Thymus (tissue), 11 donors: ENCODE data around the gene SMCP. TPM values are rescaled to one million over a fixed set of nuclear protein-coding genes. Genes with fewer than 3 reads are reported as not detected.

Source experiments
- DNase-seq, 9 donors: peaks; one replicate each; pipeline ENCODE4 v3.0.0-alpha.2; 2013; ENCODE audit warnings: low spot score in 9 of 9, low read depth in 6 of 9, missing footprints in 1 of 9
- H3K27ac ChIP-seq, 2 donors: one replicate each; pipeline ENCODE4 v1.5.1; 2013; ENCODE audit warnings: control low read depth in 1 of 2, low read depth in 1 of 2, low read length in 1 of 2, mild to moderate bottlenecking in 1 of 2, moderate library complexity in 1 of 2
- H3K27me3 ChIP-seq, 2 donors: one replicate each; pipeline ENCODE4 v1.5.1; 2013; ENCODE audit warnings: low read length in 1 of 2; ENCODE audit not compliant: control insufficient read depth in 2 of 2, insufficient read depth in 1 of 2
- H3K36me3 ChIP-seq, 2 donors: one replicate each; pipeline ENCODE4 v1.5.1; 2013; ENCODE audit warnings: low read length in 1 of 2, mild to moderate bottlenecking in 1 of 2, moderate library complexity in 1 of 2; ENCODE audit not compliant: control insufficient read depth in 2 of 2, insufficient read depth in 2 of 2
- H3K4me1 ChIP-seq, 2 donors: one replicate each; pipeline ENCODE4 v1.5.1; 2013; ENCODE audit warnings: low read length in 2 of 2; ENCODE audit not compliant: control insufficient read depth in 2 of 2, insufficient read depth in 2 of 2
- H3K4me3 ChIP-seq, 2 donors: one replicate each; pipeline ENCODE4 v1.5.1; 2013; ENCODE audit warnings: low read length in 2 of 2, control low read depth in 1 of 2, mild to moderate bottlenecking in 1 of 2
- H3K9me3 ChIP-seq, 2 donors: one replicate each; pipeline ENCODE4 v1.5.1; 2013; ENCODE audit warnings: low read length in 1 of 2, mild to moderate bottlenecking in 1 of 2; ENCODE audit not compliant: control insufficient read depth in 2 of 2, insufficient read depth in 1 of 2
- WGBS: extraction: QIAGEN DNeasy Blood & Tissue Kit; methylation state at CpG from one replicate; pipeline ENCODE4 v1.1.7; 2013; 5-methylcytosine and 5-hydroxymethylcytosine counted together
- polyA plus RNA-seq: library from polyadenylated mRNA; stranded (reverse); fragments of 200-250 nt; gene quantifications from one replicate; pipeline ENCODE4 v1.2.3, GENCODE V29; 2013
- total RNA-seq: library from RNA; stranded (reverse); fragments of 120-200 nt; gene quantifications from one replicate; pipeline ENCODE4 v1.2.4, GENCODE V29; 2013
- donor health status: healthy.

Gene SMCP
- total and polyA plus RNA-seq, 2 donors: 0.30 TPM; not detected in 1

DNA sequence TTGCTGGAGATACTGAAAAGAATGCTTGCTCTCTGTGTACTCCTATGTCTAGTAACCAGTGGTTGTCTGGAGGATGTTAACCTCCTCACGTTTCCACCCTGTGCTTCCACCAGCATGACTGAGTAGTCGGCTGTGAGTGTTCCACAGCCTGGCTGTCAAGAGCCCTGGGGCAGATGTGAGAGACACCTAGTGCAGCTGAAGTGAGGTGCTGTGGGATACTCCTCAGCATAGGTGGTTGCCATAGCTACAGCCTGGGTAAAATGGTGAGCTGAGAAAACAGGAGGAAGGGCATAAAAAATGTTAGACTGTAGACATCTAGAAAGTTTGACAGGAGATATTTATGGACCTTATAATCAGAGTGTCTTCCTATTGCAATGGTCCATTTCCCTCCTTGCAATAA lies 46.1 kb downstream of the SMCP start:
- WGBS: 69% methylated on average over 2 of the region's 2 CpGs

DNA sequence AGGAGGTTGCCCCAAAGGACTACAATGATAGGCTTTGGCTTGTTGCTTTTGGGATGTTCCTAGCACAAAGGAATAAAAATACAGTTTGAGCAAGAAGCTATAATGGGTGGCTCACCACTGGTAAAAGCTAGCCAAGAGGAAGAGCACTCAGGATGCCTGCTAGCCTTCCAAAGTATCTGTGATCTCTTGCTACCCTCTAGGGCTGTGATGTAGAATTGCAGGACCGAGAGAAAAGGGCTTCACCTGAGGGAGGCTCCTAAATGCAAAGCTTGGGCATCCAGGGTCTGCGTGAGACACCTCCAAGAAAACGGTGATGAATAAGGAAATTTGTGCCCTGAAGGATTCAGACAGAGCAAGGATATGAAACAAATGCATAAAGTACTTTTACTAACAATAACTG lies 48.0 kb downstream of the SMCP start:
- no peaks in the 10 kb centered on the region for H3K4me1 ChIP-seq
- H3K9me3 ChIP-seq: no peaks in the 10 kb centered on the region
- 68% methylated on average over 3 of the region's 3 CpGs for WGBS
- no peaks in the 10 kb centered on the region for H3K36me3 ChIP-seq
- DNase-seq: no peak
- H3K4me3 ChIP-seq: no peak overlapping the region
- no peak overlapping the region for H3K27ac ChIP-seq
- H3K27me3 ChIP-seq: no peaks in the 10 kb centered on the region

More for the DNA sequence above, 46.1 kb downstream of the SMCP start:
- no peaks in the 10 kb centered on the region for H3K9me3 ChIP-seq
- H3K4me3 ChIP-seq: no peak overlapping the region
- H3K36me3 ChIP-seq: no peaks in the 10 kb centered on the region
- no peak overlapping the region for H3K27ac ChIP-seq
- no peak for DNase-seq
- H3K4me1 ChIP-seq: no peaks in the 10 kb centered on the region
- H3K27me3 ChIP-seq: no peaks in the 10 kb centered on the region

DNA sequence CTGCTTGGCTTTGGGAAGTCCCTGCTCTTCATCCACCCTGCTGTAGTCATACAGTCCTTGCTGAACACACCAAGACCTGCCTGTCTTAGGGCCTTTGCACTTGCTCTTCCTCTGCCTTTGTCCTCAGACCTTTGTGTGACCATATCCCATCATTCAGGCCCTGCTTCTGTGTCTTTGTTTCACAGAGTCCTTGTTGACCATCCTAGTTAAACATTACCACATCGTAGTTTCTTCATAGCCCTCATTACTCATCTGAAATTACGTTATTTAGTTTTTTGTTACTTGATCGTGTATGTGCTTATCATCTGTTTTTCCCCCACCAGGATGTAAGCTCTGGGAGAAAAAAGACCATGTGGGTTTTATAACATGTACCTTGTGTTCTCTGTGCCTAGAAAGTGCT lies 50.5 kb downstream of the SMCP start:
- DNase-seq: no peak
- Histone ChIP-seq H3K4me3 (no peak overlapping the region), H3K36me3 (no peaks in the 10 kb centered on the region), H3K4me1 (no peaks in the 10 kb centered on the region), H3K9me3 (no peaks in the 10 kb centered on the region), H3K27me3 (no peaks in the 10 kb centered on the region), H3K27ac (no peak overlapping the region)
- 92% methylated on average over 3 of the region's 3 CpGs for WGBS

DNA sequence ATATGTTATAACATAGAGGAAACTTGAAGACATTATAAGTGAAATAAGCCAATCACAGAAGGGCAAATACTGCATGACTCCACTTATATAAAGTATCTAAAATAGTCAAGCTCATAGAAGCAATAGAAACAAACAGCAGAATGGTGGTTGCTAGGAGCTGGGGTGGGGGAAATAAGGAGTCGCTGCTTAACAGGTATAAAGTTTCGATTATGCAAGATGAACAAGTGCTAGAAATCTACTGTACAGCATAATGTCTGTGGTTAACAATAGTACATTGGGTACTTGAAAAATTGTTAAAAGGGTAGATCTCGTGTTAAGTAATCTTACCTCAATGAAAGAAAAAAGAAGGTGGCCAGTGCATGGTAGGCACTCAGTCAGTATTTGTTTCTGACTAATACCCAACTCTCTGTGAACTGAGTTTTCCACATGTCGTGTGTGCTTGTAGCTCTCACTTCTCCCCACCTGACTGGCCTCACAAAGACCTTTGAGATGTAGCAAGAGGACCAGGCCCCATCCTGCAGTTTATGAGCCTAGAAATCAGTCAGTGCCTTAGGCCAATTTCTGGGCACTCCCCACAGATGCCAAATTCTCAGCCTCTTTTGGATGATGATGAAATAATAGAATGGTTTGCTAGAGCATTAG lies 54.2 kb downstream of the SMCP start:
- Histone ChIP-seq H3K27me3 (no peaks in the 10 kb centered on the region), H3K9me3 (no peaks in the 10 kb centered on the region), H3K4me1 (no peaks in the 10 kb centered on the region), H3K4me3 (no peak overlapping the region), H3K36me3 (no peaks in the 10 kb centered on the region), H3K27ac (no peak overlapping the region)
- no peak for DNase-seq
- 85% methylated on average over 4 of the region's 4 CpGs for WGBS

DNA sequence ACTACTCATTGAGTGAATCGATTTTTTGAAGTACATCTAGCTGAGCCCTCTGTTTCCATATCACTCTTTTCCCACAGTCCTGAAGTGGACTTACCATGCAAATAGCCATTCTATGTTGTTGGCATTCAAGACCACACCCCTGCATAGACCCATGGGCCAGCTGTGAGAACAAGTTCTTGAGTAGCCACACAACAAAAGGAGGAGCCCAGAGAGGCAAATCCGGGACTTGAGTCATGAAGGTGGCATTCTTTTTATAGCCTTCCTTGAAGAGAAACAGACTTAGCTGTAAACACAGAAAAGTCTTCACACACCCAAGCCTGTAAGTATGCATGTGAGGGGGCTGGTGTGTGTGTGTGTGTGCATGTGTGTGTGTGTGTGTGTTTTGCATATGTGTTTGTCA lies 55.1 kb downstream of the SMCP start:
- no peaks in the 10 kb centered on the region for H3K36me3 ChIP-seq
- no peaks in the 10 kb centered on the region for H3K4me1 ChIP-seq
- H3K4me3 ChIP-seq: no peak overlapping the region
- no peaks in the 10 kb centered on the region for H3K9me3 ChIP-seq
- H3K27ac ChIP-seq: no peak overlapping the region
- 86% methylated on average over 2 of the region's 2 CpGs for WGBS
- DNase-seq: no peak
- no peaks in the 10 kb centered on the region for H3K27me3 ChIP-seq

Other genes starting within 250 kb of the SMCP start
- gene LCE2D, start 214.9 kb upstream of the SMCP start, total RNA-seq: not detected
- 1.3 TPM for gene LCE2D, start 214.9 kb upstream of the SMCP start, polyA plus RNA-seq
- gene LCE2C, start 203.0 kb upstream of the SMCP start, total RNA-seq: not detected
- gene LCE2C, start 203.0 kb upstream of the SMCP start, polyA plus RNA-seq: 1.7 TPM
- gene LCE2B, start 192.2 kb upstream of the SMCP start, total RNA-seq: 0.09 TPM
- 1.5 TPM for gene LCE2B, start 192.2 kb upstream of the SMCP start, polyA plus RNA-seq
- not detected for gene LCE2A, start 180.0 kb upstream of the SMCP start, total RNA-seq
- gene LCE2A, start 180.0 kb upstream of the SMCP start, polyA plus RNA-seq: 1.3 TPM
- gene LCE4A, start 170.2 kb upstream of the SMCP start, total RNA-seq: not detected
- gene LCE4A, start 170.2 kb upstream of the SMCP start, polyA plus RNA-seq: not detected
- not detected for gene KPRP, start 120.3 kb upstream of the SMCP start, total RNA-seq
- 0.21 TPM for gene KPRP, start 120.3 kb upstream of the SMCP start, polyA plus RNA-seq
- gene LCE1F, start 103.2 kb upstream of the SMCP start, total RNA-seq: not detected
- gene LCE1F, start 103.2 kb upstream of the SMCP start, polyA plus RNA-seq: 0.46 TPM
- gene LCE1E, start 92.1 kb upstream of the SMCP start, total RNA-seq: not detected
- gene LCE1E, start 92.1 kb upstream of the SMCP start, polyA plus RNA-seq: 0.30 TPM
- gene LCE1D, start 81.6 kb upstream of the SMCP start, total RNA-seq: not detected
- gene LCE1D, start 81.6 kb upstream of the SMCP start, polyA plus RNA-seq: 0.27 TPM
- gene LCE1C, start 71.7 kb upstream of the SMCP start, total RNA-seq: 0.14 TPM
- 3.0 TPM for gene LCE1C, start 71.7 kb upstream of the SMCP start, polyA plus RNA-seq
- gene LCE1B, start 66.4 kb upstream of the SMCP start, total RNA-seq: not detected
- 0.68 TPM for gene LCE1B, start 66.4 kb upstream of the SMCP start, polyA plus RNA-seq
- gene LCE1A, start 50.8 kb upstream of the SMCP start, total RNA-seq: not detected
- gene LCE1A, start 50.8 kb upstream of the SMCP start, polyA plus RNA-seq: 1.0 TPM
- gene LCE6A, start 35.5 kb upstream of the SMCP start, total RNA-seq: not detected
- gene LCE6A, start 35.5 kb upstream of the SMCP start, polyA plus RNA-seq: 1.1 TPM
- gene LCE7A, start 18.3 kb upstream of the SMCP start, total RNA-seq: not detected
- 0.32 TPM for gene LCE7A, start 18.3 kb upstream of the SMCP start, polyA plus RNA-seq
- 0.57 TPM for gene IVL, start 30.2 kb downstream of the SMCP start, total RNA-seq
- gene IVL, start 30.2 kb downstream of the SMCP start, polyA plus RNA-seq: 16.6 TPM
- gene SPRR5, start 68.9 kb downstream of the SMCP start, total RNA-seq: not detected
- gene SPRR5, start 68.9 kb downstream of the SMCP start, polyA plus RNA-seq: 0.37 TPM
- gene SPRR4, start 92.3 kb downstream of the SMCP start, total RNA-seq: not detected
- gene SPRR4, start 92.3 kb downstream of the SMCP start, polyA plus RNA-seq: 2.1 TPM
- not detected for gene SPRR1A, start 105.8 kb downstream of the SMCP start, total RNA-seq
- 41.1 TPM for gene SPRR1A, start 105.8 kb downstream of the SMCP start, polyA plus RNA-seq
- 0.28 TPM for gene SPRR3, start 123.4 kb downstream of the SMCP start, total RNA-seq
- 9.7 TPM for gene SPRR3, start 123.4 kb downstream of the SMCP start, polyA plus RNA-seq
- gene SPRR1B, start 152.9 kb downstream of the SMCP start, total RNA-seq: 1.2 TPM
- 132 TPM for gene SPRR1B, start 152.9 kb downstream of the SMCP start, polyA plus RNA-seq
- 0.19 TPM for gene SPRR2D, start 162.8 kb downstream of the SMCP start, total RNA-seq
- 36.9 TPM for gene SPRR2D, start 162.8 kb downstream of the SMCP start, polyA plus RNA-seq
- 0.28 TPM for gene SPRR2A, start 179.2 kb downstream of the SMCP start, total RNA-seq
- gene SPRR2A, start 179.2 kb downstream of the SMCP start, polyA plus RNA-seq: 6.5 TPM
- not detected for gene SPRR2B, start 193.3 kb downstream of the SMCP start, total RNA-seq
- gene SPRR2B, start 193.3 kb downstream of the SMCP start, polyA plus RNA-seq: 3.1 TPM
- not detected for gene SPRR2E, start 216.2 kb downstream of the SMCP start, total RNA-seq
- gene SPRR2E, start 216.2 kb downstream of the SMCP start, polyA plus RNA-seq: 14.2 TPM
- gene SPRR2F, start 235.2 kb downstream of the SMCP start, total RNA-seq: 0.09 TPM
- gene SPRR2F, start 235.2 kb downstream of the SMCP start, polyA plus RNA-seq: 0.94 TPM